Stomach (tissue), 9 donors: ENCODE data around the gene CCL17. TPM values are rescaled to one million over a fixed set of nuclear protein-coding genes. Genes with fewer than 3 reads are reported as not detected.

Source experiments
- DNase-seq, 2 donors: peaks; one replicate each; pipeline versions ENCODE4 v3.0.0 to v3.0.0-alpha.2; 2013 to 2019
- H3K27ac ChIP-seq, 5 donors: fragments of 200-600 bp in 4 of 5; sonication (generic) in 4 of 5; one replicate each; pipeline ENCODE4 v1.5.1; 2013 to 2019; ENCODE audit warnings: mild to moderate bottlenecking in 1 of 5, moderate library complexity in 1 of 5
- H3K27me3 ChIP-seq, 3 donors: fragments of 200-600 bp; sonication (generic); one replicate each; pipeline ENCODE4 v1.5.1; 2017 to 2019; ENCODE audit warnings: mixed run types in 1 of 3
- H3K36me3 ChIP-seq, 4 donors: fragments of 200-600 bp; sonication (generic); 1 replicate in 3 of 4; 2 replicates in 1 of 4; pipeline ENCODE4 v1.5.1; 2016 to 2019
- H3K4me1 ChIP-seq, 4 donors: fragments of 200-600 bp; sonication (generic); one replicate each; pipeline ENCODE4 v1.5.1; 2016 to 2019
- H3K4me3 ChIP-seq, 4 donors: fragments of 200-600 bp; sonication (generic) in 3 of 4; one replicate each; pipeline ENCODE4 v1.5.1; 2016 to 2019; ENCODE audit warnings: mild to moderate bottlenecking in 1 of 4
- H3K9me3 ChIP-seq, 4 donors: fragments of 200-600 bp; sonication (generic); one replicate each; pipeline ENCODE4 v1.5.1; 2016 to 2019
- EP300 ChIP-seq: sonication (generic); formaldehyde crosslinking; IDR thresholded peaks from one replicate; pipeline ENCODE4 v1.6.1; 2017; ENCODE audit warnings: antibody characterized with exemption
- POLR2A ChIP-seq, 4 donors: fragments of 450-650 bp; IDR thresholded peaks; one replicate each; pipeline ENCODE4 v1.6.1; 2016; ENCODE audit warnings: antibody characterized with exemption in 4 of 4, control low read depth in 2 of 4, mild to moderate bottlenecking in 1 of 4, moderate library complexity in 1 of 4
- POLR2AphosphoS5 ChIP-seq, 3 donors: sonication (generic); formaldehyde crosslinking; IDR thresholded peaks; one replicate each; pipeline ENCODE4 v1.6.1; 2016; ENCODE audit warnings: antibody characterized with exemption in 3 of 3
- WGBS, 5 donors: extraction: QIAGEN DNeasy Blood & Tissue Kit in 3 of 5; methylation state at CpG; one replicate each; pipeline versions ENCODE4 v1.1.5 to v1.1.7; 2013 to 2018; 5-methylcytosine and 5-hydroxymethylcytosine counted together
- intact Hi-C: fragments of 100-400 bp; cut with DNase I; formaldehyde crosslinking; loops from one replicate; pipeline ENCODE4 v1.15.1; 2023; ENCODE audit warnings: low total_unique reads
- polyA plus RNA-seq, 3 donors: library from polyadenylated mRNA; stranded (reverse); fragments of 200-250 nt; gene quantifications; one replicate each; pipeline ENCODE4 v1.2.3, GENCODE V29; 2013
- total RNA-seq, 5 donors: library from RNA; depleted of rRNA; stranded (reverse); fragments of >200 nt; gene quantifications; one replicate each; pipeline versions ENCODE4 v1.1.0 to v1.2.3, GENCODE V29; 2014 to 2016
- TF ChIP-seq, protein P1 (sequence below), 7 experiments: fragments of 450-650 bp in 4 of 7; fragments of 200-600 bp in 3 of 7; sonication (generic) in 3 of 7; IDR thresholded peaks; one replicate each; pipeline ENCODE4 v1.5.1; 2016 to 2019; ENCODE audit warnings: antibody characterized with exemption in 7 of 7, control low read depth in 2 of 7, mild to moderate bottlenecking in 1 of 7
- donor health status: healthy with polysubstance abuse.
- donor health status: Bipolar disorder and iron deficiency.
- donor health status: healthy.

Gene CCL17
- total and polyA plus RNA-seq, 8 donors = 3.9 TPM; not detected in 7

- intact Hi-C loops = no loop called here
- H3K4me3 ChIP-seq = peak overlapping the region in 1 of 4 donors; percentile 9
- no peaks in the 10 kb centered on the region for H3K27me3 ChIP-seq
These were observed 27.3 kb upstream of the CCL17 start for GRCh38 chr16:57377080-57377841.

DNA sequence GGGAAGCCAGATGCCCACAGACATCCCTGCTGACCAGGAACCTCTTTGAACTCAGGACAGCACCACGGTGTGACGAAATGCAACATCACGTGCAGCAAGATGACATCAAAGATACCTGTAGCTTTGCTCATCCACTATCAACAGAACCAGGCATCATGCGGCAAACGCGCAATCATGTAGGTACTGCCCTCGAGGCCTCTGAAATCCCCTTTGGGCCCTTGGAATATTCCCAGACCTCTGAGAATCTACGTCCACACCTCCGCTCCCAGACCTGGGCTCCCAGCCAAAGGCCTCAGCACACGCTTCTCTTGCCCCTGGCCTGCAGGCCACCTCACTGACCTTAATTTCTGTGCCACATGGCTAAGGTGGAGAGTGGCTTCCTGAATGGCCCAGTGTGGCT, 25.0 kb upstream of the CCL17 start:
- Histone ChIP-seq H3K27me3 (no peaks in the 10 kb centered on the region), H3K27ac (peak overlapping the region in 1 of 5 donors; percentile 35), H3K36me3 (peaks cover 0 to 17% (median 11%) of the 10 kb centered on the region in 4 donors), H3K9me3 (no peaks in the 10 kb centered on the region), H3K4me1 (peaks cover 0 to 54% (median 27%) of the 10 kb centered on the region in 4 donors), H3K4me3 (no peak overlapping the region)
- WGBS, 5 donors = 59 to 67% (median 65%) methylated on average over 10 of the region's 10 CpGs
- no peak for DNase-seq
- TF ChIP-seq EP300 = no peak
- no peak for TF ChIP-seq POLR2A (IDR thresholded peaks at IDR 0.05)
- no peak for TF ChIP-seq POLR2AphosphoS5 (IDR thresholded peaks at IDR 0.05)
- TF ChIP-seq, protein P1, sequence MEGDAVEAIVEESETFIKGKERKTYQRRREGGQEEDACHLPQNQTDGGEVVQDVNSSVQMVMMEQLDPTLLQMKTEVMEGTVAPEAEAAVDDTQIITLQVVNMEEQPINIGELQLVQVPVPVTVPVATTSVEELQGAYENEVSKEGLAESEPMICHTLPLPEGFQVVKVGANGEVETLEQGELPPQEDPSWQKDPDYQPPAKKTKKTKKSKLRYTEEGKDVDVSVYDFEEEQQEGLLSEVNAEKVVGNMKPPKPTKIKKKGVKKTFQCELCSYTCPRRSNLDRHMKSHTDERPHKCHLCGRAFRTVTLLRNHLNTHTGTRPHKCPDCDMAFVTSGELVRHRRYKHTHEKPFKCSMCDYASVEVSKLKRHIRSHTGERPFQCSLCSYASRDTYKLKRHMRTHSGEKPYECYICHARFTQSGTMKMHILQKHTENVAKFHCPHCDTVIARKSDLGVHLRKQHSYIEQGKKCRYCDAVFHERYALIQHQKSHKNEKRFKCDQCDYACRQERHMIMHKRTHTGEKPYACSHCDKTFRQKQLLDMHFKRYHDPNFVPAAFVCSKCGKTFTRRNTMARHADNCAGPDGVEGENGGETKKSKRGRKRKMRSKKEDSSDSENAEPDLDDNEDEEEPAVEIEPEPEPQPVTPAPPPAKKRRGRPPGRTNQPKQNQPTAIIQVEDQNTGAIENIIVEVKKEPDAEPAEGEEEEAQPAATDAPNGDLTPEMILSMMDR (IDR thresholded peaks at IDR 0.05) = no peak
- intact Hi-C loops = no loop called here

More at GRCh38 chr16:57377080-57377841, 27.3 kb upstream of the CCL17 start:
- WGBS, 5 donors = 16 to 33% (median 22%) methylated on average over 4 to 5 of the region's 5 CpGs
- H3K36me3 ChIP-seq = peaks cover 0 to 7% (median 4%) of the 10 kb centered on the region in 4 donors
- H3K27ac ChIP-seq = peak overlapping the region in 2 of 5 donors; percentile 35 to 61
- peak in 1 of 2 donors; percentile 39 for DNase-seq
- no peaks in the 10 kb centered on the region for H3K9me3 ChIP-seq
- H3K4me1 ChIP-seq = peaks cover 7 to 56% (median 26%) of the 10 kb centered on the region in 4 donors
- TF ChIP-seq POLR2A (IDR thresholded peaks at IDR 0.05) = no peak
- TF ChIP-seq, protein P1 (IDR thresholded peaks at IDR 0.05) = no peak
- no peak for TF ChIP-seq POLR2AphosphoS5 (IDR thresholded peaks at IDR 0.05)
- no peak for TF ChIP-seq EP300

- DNase-seq = peak in 1 of 2 donors; percentile 49
- TF ChIP-seq POLR2AphosphoS5 (IDR thresholded peaks at IDR 0.05) = no peak
- no peak for TF ChIP-seq POLR2A (IDR thresholded peaks at IDR 0.05)
- TF ChIP-seq, protein P1 (IDR thresholded peaks at IDR 0.05) = no peak
- no peak for TF ChIP-seq EP300
- 50 to 76% (median 58%) methylated on average over 5 to 8 of the region's 8 CpGs for WGBS, 5 donors
These were observed 23.7 kb upstream of the CCL17 start for GRCh38 chr16:57380671-57381462.

GRCh38 chr16:57381791-57382534, 22.6 kb upstream of the CCL17 start:
- DNase-seq = no peak

More at GRCh38 chr16:57380671-57381462, 23.7 kb upstream of the CCL17 start:
- peaks cover 0 to 17% (median 11%) of the 10 kb centered on the region in 4 donors for H3K36me3 ChIP-seq
- no peaks in the 10 kb centered on the region for H3K9me3 ChIP-seq
- no peak overlapping the region for H3K4me3 ChIP-seq
- H3K4me1 ChIP-seq = peaks cover 0 to 54% (median 27%) of the 10 kb centered on the region in 4 donors
- H3K27ac ChIP-seq = peak overlapping the region in 3 of 5 donors; percentile 28 to 50 (median 45)
- no peaks in the 10 kb centered on the region for H3K27me3 ChIP-seq
- intact Hi-C loops = no loop called here

More at GRCh38 chr16:57381791-57382534, 22.6 kb upstream of the CCL17 start:
- Histone ChIP-seq H3K27ac (peak overlapping the region in 1 of 5 donors; percentile 28), H3K4me3 (no peak overlapping the region), H3K27me3 (no peaks in the 10 kb centered on the region), H3K4me1 (peaks cover 0 to 54% (median 32%) of the 10 kb centered on the region in 4 donors), H3K9me3 (no peaks in the 10 kb centered on the region), H3K36me3 (peaks cover 0 to 17% (median 11%) of the 10 kb centered on the region in 4 donors)
- intact Hi-C loops = no loop called here
- 92 to 97% (median 95%) methylated on average over 31 to 35 of the region's 35 CpGs for WGBS, 5 donors
- TF ChIP-seq, protein P1 (IDR thresholded peaks at IDR 0.05) = no peak
- TF ChIP-seq POLR2A (IDR thresholded peaks at IDR 0.05) (no peak), POLR2AphosphoS5 (IDR thresholded peaks at IDR 0.05) (no peak), EP300 (no peak)
